ENCODE results near the gene GARNL3.

Gene GARNL3

GRCh38 chr9:127264462-127265219 lies at the start of gene GARNL3:
Gene GARNL3, plus strand, starts transcription at chr9:127264774. Its CDS starts 104 bp downstream, at chr9:127264878.
- no peak for DNase-seq (ENCODE audit: low spot score)

- no peak for DNase-seq (ENCODE audit: low spot score)
These were observed 49.0 kb upstream of the GARNL3 start for GRCh38 chr9:127215268-127216209.

- DNase-seq (ENCODE audit: low spot score) = no peak
These were observed 48.2 kb upstream of the GARNL3 start for GRCh38 chr9:127216210-127216887.

GRCh38 chr9:127216888-127217217 lies 47.7 kb upstream of the GARNL3 start:
- DNase-seq (ENCODE audit: low spot score) = no peak

GRCh38 chr9:127218818-127219217 lies 45.8 kb upstream of the GARNL3 start:
- DNase-seq (ENCODE audit: low spot score) = no peak

- DNase-seq (ENCODE audit: low spot score) = no peak
These were observed 45.1 kb upstream of the GARNL3 start for GRCh38 chr9:127219520-127219919.

GRCh38 chr9:127221695-127222094 lies 42.9 kb upstream of the GARNL3 start:
- DNase-seq (ENCODE audit: low spot score) = no peak

GRCh38 chr9:127222388-127223095 lies 42.0 kb upstream of the GARNL3 start:
- no peak for DNase-seq (ENCODE audit: low spot score)

GRCh38 chr9:127223266-127223665 lies 41.3 kb upstream of the GARNL3 start:
- DNase-seq (ENCODE audit: low spot score) = no peak

GRCh38 chr9:127223810-127224177 lies 40.8 kb upstream of the GARNL3 start:
- no peak for DNase-seq (ENCODE audit: low spot score)

GRCh38 chr9:127224178-127224882 lies 40.2 kb upstream of the GARNL3 start:
- DNase-seq (ENCODE audit: low spot score) = peak; percentile 84

GRCh38 chr9:127224883-127225739 lies 39.5 kb upstream of the GARNL3 start:
- DNase-seq (ENCODE audit: low spot score) = peak; percentile 96

GRCh38 chr9:127225801-127226625 lies 38.6 kb upstream of the GARNL3 start:
- no peak for DNase-seq (ENCODE audit: low spot score)

GRCh38 chr9:127229691-127230417 lies 34.7 kb upstream of the GARNL3 start:
- no peak for DNase-seq (ENCODE audit: low spot score)

- no peak for DNase-seq (ENCODE audit: low spot score)
These were observed 32.9 kb upstream of the GARNL3 start for GRCh38 chr9:127231666-127232065.

- no peak for DNase-seq (ENCODE audit: low spot score)
These were observed 31.6 kb upstream of the GARNL3 start for GRCh38 chr9:127232833-127233549.

GRCh38 chr9:127233550-127233949 lies 31.0 kb upstream of the GARNL3 start:
- no peak for DNase-seq (ENCODE audit: low spot score)

GRCh38 chr9:127233989-127234388 lies 30.6 kb upstream of the GARNL3 start:
- no peak for DNase-seq (ENCODE audit: low spot score)

Measured in LoVo (cell line).